Fibroblast of lung (primary cell): ENCODE measurements around the gene RIBC2. TPM values are rescaled to one million over a fixed set of nuclear protein-coding genes. Genes with fewer than 3 reads are reported as not detected.

Experiments used
- DNase-seq, 2 donors: peaks; one replicate each; pipeline versions ENCODE4 v3.0.0 to v3.0.0-alpha.2; 2010; ENCODE audit warnings: low read depth in 2 of 2
- H2AFZ ChIP-seq: 2 replicates; pipeline ENCODE4 v1.5.1; 2012; ENCODE audit warnings: low read length, control low read depth, inconsistent platforms
- H3K27ac ChIP-seq: 2 replicates; pipeline ENCODE4 v1.5.1; 2011; ENCODE audit warnings: low read length, control low read depth; ENCODE audit not compliant: insufficient read depth
- H3K27me3 ChIP-seq: 2 replicates; pipeline ENCODE4 v1.5.1; 2011; ENCODE audit warnings: mild to moderate bottlenecking, low read length; ENCODE audit not compliant: control insufficient read depth, insufficient read depth
- H3K36me3 ChIP-seq: 2 replicates; pipeline ENCODE4 v1.5.1; 2011; ENCODE audit warnings: low read length; ENCODE audit not compliant: control insufficient read depth, insufficient read depth
- H3K4me1 ChIP-seq: 2 replicates; pipeline ENCODE4 v1.5.1; 2011; ENCODE audit warnings: low read length; ENCODE audit not compliant: control insufficient read depth, insufficient read depth; ENCODE audit errors: extremely low read depth
- H3K4me2 ChIP-seq: 2 replicates; pipeline ENCODE4 v1.5.1; 2011; ENCODE audit warnings: low read length, control low read depth; ENCODE audit not compliant: insufficient read depth; ENCODE audit errors: extremely low read depth
- H3K4me3 ChIP-seq, 4 experiments: fragments of 200-600 bp in 1 of 4; sonication (generic) in 1 of 4; replicated peaks in 1 of 4; 2 replicates each; pipeline ENCODE4 v1.5.1; 2011 to 2016; ENCODE audit warnings: low read length in 4 of 4, low read depth in 3 of 4, mild to moderate bottlenecking in 3 of 4, control low read depth in 2 of 4, inconsistent platforms in 1 of 4, mixed read lengths in 1 of 4; ENCODE audit not compliant: insufficient read depth in 1 of 4; ENCODE audit errors: control extremely low read depth in 1 of 4
- H3K79me2 ChIP-seq: 2 replicates; pipeline ENCODE4 v1.5.1; 2012; ENCODE audit warnings: mild to moderate bottlenecking, low read length, inconsistent platforms; ENCODE audit not compliant: control insufficient read depth, insufficient read depth
- H3K9ac ChIP-seq: 2 replicates; pipeline ENCODE4 v1.5.1; 2011; ENCODE audit warnings: mild to moderate bottlenecking, low read length, control low read depth; ENCODE audit not compliant: insufficient read depth
- H3K9me3 ChIP-seq: 2 replicates; pipeline ENCODE4 v1.5.1; 2012; ENCODE audit warnings: low read depth, low read length; ENCODE audit not compliant: control insufficient read depth, insufficient read depth
- H4K20me1 ChIP-seq: 2 replicates; pipeline ENCODE4 v1.5.1; 2011; ENCODE audit warnings: low read length; ENCODE audit not compliant: control insufficient read depth, insufficient read depth; ENCODE audit errors: extremely low read depth
- CTCF ChIP-seq, 2 donors: IDR thresholded peaks in 1 of 2; conservative IDR thresholded peaks in 1 of 2; 1 replicate in 1 of 2; 2 replicates in 1 of 2; pipeline ENCODE4 v1.5.1; 2011 to 2012; ENCODE audit warnings: low read length in 2 of 2, control low read depth in 1 of 2, inconsistent platforms in 1 of 2, low read depth in 1 of 2, mild to moderate bottlenecking in 1 of 2
- EZH2 ChIP-seq: IDR thresholded peaks from 2 replicates; pipeline ENCODE4 v1.5.1; 2012; ENCODE audit warnings: low read length, control low read depth, mild to moderate bottlenecking; ENCODE audit errors: missing control alignments
- polyA plus RNA-seq, 2 donors: library from polyadenylated mRNA; depleted of rRNA in 1 of 2; stranded (reverse) in 1 of 2; unstranded in 1 of 2; fragments of >200 nt; gene quantifications; 2 replicates each; pipeline ENCODE4 v1.2.1, GENCODE V29; 2011 to 2012; ENCODE audit warnings: missing spikeins in 1 of 2
- total RNA-seq: library from RNA; depleted of rRNA; stranded (reverse); fragments of >200 nt; gene quantifications from 2 replicates; pipeline ENCODE4 v1.2.1, GENCODE V29; 2014

Gene RIBC2
- total and polyA plus RNA-seq, 2 donors (not counting 1 experiment from before 2014, with no cell fraction given), result 1.6 TPM; not detected in 1

GRCh38 chr22:45420011-45420410, 6.5 kb downstream of the RIBC2 start:
- no peak overlapping the region for H3K9ac ChIP-seq
- no peak overlapping the region for H3K4me2 ChIP-seq
- no peak for DNase-seq
- H3K36me3 ChIP-seq, result no peaks in the 10 kb centered on the region
- H3K9me3 ChIP-seq, result no peaks in the 10 kb centered on the region
- H3K27me3 ChIP-seq, result no peaks in the 10 kb centered on the region
- H4K20me1 ChIP-seq, result no peaks in the 10 kb centered on the region
- H3K4me3 ChIP-seq, result no peak overlapping the region
- no peaks in the 10 kb centered on the region for H3K79me2 ChIP-seq
- TF ChIP-seq CTCF (conservative IDR thresholded peaks at IDR 0.05 in 1 of 2, IDR thresholded peaks at IDR 0.05 in 1 of 2; ENCODE audit: low read depth in 1 of 2, low read length in 2 of 2) (no peak), EZH2 (no peak)
- H3K27ac ChIP-seq, result no peak overlapping the region
- no peak overlapping the region for H2AFZ ChIP-seq
- H3K4me1 ChIP-seq, result no peaks in the 10 kb centered on the region

GRCh38 chr22:45420539-45420938, 7.0 kb downstream of the RIBC2 start:
- no peaks in the 10 kb centered on the region for H3K9me3 ChIP-seq

GRCh38 chr22:45421349-45422055, 8.0 kb downstream of the RIBC2 start:
- no peak overlapping the region for H3K4me3 ChIP-seq
- H3K27me3 ChIP-seq, result no peaks in the 10 kb centered on the region
- no peaks in the 10 kb centered on the region for H4K20me1 ChIP-seq
- H3K4me2 ChIP-seq, result no peak overlapping the region
- no peaks in the 10 kb centered on the region for H3K4me1 ChIP-seq
- H3K79me2 ChIP-seq, result no peaks in the 10 kb centered on the region
- H2AFZ ChIP-seq, result no peak overlapping the region
- H3K9me3 ChIP-seq, result no peaks in the 10 kb centered on the region
- no peak overlapping the region for H3K9ac ChIP-seq
- TF ChIP-seq EZH2, result no peak
- TF ChIP-seq CTCF (conservative IDR thresholded peaks at IDR 0.05 in 1 of 2, IDR thresholded peaks at IDR 0.05 in 1 of 2; ENCODE audit: low read depth in 1 of 2, low read length in 2 of 2), result no peak
- DNase-seq, result no peak
- no peak overlapping the region for H3K27ac ChIP-seq
- H3K36me3 ChIP-seq, result no peaks in the 10 kb centered on the region

More at GRCh38 chr22:45420539-45420938, 7.0 kb downstream of the RIBC2 start:
- no peaks in the 10 kb centered on the region for H4K20me1 ChIP-seq
- H2AFZ ChIP-seq, result no peak overlapping the region
- no peak overlapping the region for H3K27ac ChIP-seq
- H3K4me1 ChIP-seq, result no peaks in the 10 kb centered on the region
- TF ChIP-seq EZH2 (no peak), CTCF (conservative IDR thresholded peaks at IDR 0.05 in 1 of 2, IDR thresholded peaks at IDR 0.05 in 1 of 2; ENCODE audit: low read depth in 1 of 2, low read length in 2 of 2) (no peak)
- H3K9ac ChIP-seq, result no peak overlapping the region
- no peak for DNase-seq
- H3K79me2 ChIP-seq, result no peaks in the 10 kb centered on the region
- H3K27me3 ChIP-seq, result no peaks in the 10 kb centered on the region
- no peaks in the 10 kb centered on the region for H3K36me3 ChIP-seq
- H3K4me2 ChIP-seq, result no peak overlapping the region
- no peak overlapping the region for H3K4me3 ChIP-seq
